Stimulated activated CD4-positive, alpha-beta T cell treated with anti-CD3 and anti-CD28 coated beads, Interleukin-2, amount 100 ng/mL, for 4 hours (primary cell): Measurements from ENCODE around the gene CLPTM1L.

ENCODE experiments used
- DNase-seq: peaks from one replicate; pipeline ENCODE4 v3.0.0-alpha.2; 2020; ENCODE audit warnings: low read depth

Gene CLPTM1L

DNA sequence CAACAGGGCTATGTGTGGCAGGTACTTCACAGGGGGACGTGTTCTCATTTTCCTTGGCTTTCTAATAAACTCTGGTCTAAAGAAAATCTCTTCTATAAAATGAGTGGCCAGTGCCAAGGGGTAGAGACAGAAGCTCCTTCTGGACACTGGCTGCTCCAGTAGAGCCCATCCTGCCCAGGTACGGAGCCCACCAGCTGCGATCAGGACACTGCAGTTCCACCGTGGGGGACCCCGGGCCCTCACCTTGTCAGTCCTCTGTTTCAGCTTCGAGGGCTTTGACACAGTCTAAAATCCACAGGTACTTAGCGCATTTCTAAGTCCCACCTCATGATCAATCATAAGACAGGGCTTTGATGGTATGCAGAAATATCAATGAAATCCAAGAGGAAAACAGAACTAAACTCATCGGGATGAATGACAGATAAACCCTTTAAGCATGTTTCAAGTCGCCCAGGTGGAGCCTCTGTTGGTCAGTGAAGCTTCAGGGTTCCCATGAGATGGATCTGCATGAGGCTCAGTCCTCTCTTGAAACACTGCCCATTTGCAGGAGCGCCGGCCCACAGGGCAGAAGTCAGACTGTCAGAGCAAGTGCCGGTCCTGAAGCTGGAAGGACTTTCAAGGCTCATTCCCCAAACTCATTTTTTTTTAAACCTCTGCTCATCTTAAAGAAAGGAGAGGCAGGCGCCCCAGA, 29.7 kb downstream of the CLPTM1L start:
- no peak for DNase-seq

DNA sequence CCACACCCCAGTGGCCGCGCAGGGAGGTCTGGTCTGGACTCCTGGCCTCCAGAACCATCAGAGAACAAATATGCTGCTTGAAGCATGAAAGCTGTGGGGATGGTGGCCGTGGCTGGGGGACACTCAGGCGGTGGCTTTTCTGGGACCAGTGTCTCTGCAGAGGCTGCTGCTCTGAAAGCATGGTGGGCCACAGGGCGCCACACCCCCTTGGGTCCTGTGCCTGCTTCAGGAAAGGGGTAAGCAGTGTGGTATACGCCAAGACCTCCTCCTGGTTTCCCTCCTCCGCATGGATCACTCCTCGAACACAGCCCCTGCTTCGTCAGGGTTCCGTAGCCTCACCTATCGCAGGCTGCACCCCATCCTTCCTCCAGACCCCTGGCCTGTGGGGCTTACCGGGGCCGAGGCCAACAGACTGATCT, 30.3 kb downstream of the CLPTM1L start:
- no peak for DNase-seq

DNA sequence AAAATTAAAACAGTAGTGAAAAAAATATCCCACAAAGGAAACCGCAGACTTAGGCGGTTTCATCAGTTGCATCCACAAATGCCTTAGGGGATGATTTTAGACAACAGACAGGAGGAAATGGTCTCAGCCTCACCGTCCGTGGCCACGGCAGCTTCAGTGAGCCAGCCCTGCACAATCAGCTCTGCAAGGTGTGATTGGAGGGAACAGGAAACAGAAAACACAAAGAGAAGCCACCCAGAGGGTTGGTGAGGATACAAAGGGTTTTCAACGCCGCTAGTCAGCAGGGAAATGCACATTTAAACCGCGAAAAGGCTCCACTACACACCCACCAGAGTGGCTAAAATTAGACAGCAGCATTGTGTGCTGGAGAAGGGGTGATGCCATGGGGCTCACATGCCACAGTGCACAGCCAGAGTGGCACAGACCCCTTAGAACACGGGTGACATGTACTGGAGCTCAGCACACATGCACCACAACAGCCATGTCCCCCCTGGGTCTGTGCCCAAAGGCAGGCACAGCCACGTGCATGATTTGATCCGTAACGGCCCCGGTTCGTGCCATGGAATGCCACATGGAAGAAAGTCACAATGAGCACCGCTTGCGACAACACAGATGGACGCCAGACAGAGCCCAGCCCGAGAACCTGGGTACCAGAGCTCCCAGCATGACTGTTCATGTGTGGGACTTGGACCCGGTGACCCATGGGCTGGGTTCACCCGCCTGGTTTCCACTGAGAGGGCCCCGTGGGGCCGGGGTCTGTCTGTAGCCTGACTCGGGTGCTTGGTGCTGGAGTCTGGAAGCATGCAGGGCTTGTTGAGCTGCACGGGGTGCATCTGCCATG, 31.7 kb downstream of the CLPTM1L start:
- no peak for DNase-seq

DNA sequence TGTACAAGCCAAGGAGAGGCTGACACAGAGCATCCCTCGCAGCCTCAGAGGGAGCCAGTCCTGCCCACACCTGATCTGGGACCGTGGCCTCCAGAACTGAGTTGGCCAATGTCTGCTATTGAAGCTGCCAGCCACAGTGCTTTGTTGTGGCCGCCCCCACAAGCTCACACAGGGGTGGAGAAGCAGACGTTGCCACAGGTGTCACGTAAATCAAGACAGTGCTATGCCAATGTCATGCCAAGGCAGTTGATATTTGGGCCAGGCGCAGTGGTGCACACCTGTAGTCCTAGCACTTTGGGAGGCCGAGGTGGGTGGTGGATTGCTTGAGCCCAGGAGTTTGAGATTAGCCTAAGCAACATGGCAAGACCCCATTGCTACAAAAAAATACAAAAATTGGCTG, 32.7 kb downstream of the CLPTM1L start:
- DNase-seq = peak; percentile 19

DNA sequence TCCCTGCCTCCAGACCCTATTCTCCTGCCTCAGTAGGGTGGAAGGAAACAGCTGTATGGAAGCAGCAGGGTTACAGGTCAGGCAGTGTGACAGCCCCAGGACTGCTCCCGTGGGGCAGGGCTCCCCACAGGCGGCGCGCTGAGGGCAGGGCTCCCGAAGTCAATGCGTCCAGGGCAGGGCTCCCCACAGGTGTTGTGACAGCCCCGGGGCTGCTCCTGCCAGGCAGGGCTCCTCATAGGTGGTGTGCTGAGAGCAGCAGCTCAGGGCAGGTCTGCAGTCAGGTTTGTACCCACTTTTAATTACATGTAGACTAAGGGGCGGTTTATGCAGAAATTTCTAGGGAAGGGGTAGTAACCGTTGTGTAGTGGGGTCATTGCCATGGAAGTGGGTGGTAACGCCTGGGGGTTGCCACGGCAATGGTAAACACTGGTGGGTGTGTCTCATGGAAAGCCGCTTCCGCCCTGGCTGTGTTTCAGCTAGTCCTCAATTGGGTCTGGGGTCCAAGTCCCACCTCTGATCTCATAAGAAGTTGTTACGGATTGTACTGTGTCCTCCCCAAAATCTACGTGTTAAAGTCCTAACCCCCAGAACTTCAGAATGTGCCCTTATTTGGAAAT, 33.4 kb downstream of the CLPTM1L start:
- DNase-seq = no peak

DNA sequence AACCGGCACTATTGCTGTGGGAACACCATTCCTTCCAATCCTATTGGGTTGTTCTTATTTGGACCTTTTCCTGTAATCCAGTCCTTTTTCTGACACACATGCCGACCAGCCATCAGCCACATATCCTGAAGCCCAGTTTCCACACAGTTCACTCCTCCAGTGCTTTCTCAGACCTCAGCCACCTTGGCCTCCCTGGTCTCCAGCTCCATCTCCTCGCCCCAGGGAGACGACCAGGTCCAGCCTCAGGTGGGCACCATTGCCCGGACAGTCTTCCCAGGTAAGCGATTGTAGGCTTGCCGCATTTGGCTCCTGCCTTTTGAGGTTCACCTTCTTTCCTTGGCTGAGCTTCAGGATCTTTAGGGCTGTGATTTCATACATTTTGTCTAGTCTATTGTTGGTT, 34.8 kb downstream of the CLPTM1L start:
- DNase-seq = no peak

DNA sequence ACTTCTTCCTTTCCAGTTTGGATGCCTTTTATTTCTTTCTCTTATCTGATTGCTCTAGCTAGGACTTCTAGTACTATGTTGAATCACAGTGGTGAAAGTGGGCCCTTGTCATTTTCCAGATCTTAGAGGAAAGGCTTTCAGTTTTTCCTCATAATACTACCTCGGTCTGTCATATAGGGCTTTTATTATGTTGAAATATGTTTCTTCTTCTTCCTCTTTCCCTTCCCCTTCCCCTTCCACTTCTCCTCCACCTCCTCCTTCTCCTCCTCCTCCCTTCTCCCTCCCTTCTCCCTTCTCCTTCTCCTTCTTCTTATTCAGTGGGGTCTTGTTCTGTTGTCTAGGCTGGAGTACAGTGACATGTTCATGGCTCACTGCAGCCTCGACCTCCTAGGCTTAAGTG, 40.9 kb downstream of the CLPTM1L start:
- no peak for DNase-seq

DNA sequence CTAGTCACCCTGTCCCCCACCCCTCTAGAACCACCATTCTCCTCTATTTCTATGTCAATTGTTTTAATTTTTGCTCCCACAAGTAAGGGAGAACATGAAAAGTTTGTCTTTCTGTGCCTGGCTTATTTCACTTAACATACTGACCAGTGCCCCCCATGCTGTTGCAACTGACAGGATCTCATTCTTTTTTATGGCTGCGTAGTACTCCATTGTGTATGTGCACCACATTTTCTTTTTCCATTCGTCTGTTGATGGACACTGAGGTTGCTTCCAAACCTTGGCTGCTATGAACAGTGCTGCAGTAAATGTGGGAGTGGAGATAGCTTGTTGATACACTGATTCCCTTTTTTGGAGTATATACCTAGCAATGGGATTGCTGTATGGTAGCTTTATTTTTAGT, 42.6 kb downstream of the CLPTM1L start:
- no peak for DNase-seq

DNA sequence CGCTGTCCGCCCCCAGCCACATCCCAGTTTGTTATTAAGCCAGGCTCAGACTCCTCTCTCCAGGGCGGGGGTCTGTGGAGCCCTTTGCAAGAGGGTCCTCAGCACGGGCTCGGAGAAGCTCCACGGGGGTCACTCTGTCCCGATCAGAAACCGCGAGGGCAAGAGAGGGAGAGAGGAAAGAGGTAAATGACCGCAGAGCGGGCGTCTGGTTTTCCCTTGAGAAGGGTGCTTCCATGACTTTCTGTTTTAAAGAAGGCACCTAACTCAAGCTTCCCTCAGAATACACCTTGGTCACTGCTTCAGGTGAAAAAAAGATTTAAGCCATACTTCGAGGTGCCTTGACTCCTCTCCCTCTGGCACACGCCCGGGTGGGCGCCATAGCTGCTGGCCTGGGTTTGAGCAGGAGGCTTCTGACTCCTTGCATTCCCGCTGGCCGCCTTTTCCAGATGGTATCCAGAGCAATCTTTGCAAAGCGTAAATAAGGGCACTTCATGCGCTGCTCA, 44.3 kb downstream of the CLPTM1L start:
- DNase-seq = no peak

DNA sequence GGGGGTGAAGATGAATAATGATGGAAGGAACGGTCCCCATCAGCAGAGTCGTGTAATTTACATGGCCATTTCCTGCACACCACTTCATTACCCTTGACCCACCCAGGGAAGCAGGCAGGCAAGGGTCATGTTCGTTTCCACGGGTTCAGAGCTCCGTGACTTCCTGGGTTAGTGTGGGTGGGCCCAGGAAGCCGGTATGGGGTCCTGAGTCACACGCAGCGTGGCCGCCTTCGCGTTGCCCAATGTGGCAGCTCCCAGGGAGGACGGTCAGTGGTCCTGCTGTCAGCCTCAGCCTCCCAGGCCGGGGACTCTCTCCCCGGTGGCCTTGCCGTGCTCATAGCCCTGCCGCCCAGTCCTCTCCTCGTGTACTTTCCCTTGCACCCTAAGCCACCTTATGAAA, 44.9 kb downstream of the CLPTM1L start:
- no peak for DNase-seq

DNA sequence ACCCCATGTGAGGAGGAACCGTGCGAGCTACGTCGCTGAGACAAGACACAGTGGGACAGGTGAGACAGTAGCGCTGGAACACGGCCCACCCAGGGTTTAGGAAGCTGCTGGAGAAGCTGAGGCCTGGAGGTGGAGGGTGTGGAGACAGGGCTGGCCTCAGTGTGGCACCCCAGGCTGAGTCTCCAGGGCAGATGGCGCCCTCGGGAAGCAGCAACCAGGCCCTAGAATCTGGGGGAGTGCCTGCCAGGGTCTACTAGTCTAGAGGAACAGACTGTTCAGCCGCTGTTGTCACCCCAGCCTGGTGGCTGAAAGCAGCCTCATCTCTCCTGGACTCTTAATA, 45.4 kb downstream of the CLPTM1L start:
- no peak for DNase-seq

DNA sequence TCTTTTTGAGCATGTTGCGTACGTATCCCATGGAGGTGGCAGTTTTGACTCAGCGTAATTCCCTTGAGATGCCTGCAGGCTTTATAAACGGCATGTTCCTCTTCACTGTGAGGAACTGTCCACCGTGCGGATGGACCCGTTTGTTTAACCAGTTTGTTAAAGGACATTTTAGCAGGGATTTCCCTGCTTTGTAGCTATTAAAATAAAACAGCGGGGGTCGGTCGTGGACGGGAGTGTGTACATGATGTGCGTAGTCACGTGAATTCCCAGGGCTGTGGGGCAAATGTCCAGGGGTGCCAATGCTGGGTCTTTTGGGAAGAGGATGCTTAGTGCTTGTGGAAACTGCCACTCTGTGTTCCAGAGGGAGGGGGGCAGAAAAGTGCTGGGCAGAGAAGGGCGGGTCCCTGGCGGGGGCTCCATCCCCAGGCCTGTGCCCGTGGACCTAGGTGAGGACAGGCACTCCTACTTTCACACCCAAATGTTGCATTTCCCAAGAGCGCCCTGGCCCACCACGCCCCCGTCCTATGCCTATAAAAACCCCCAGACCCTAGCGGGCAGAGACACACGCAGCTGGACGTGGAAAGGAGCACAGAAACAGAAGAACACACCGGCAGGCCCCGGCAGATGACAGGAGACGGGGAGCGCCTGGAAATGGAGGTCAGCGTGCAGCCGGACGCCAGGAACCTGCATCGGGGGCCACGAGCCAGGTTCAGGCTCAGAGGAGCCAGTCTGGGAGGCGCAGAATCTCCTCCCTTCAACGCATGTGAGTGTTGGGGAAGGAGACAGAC, 46.0 kb downstream of the CLPTM1L start:
- DNase-seq = no peak

DNA sequence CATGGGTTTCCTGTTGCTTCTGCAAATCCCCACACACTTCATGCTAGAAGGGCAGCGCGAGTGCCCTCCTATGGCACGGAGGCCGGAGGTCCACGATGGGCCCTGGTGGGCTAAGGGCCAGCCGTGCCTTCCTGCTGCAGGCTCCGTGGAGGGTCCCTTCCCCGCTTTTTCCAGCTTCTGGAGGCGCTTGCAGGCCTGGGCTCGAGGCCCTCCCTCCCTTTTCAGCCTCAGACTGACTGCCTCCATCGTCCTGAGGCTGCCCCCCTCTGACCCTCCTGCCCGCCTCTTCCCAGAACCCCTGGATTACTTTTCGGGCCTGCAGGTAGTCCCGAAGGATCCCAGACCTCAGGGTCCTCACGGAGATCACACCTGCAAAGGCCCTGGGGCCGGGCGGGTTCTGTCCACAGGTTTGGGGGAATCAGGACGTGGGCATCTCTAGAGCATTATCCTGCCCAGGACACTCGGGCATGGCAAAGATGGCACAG, 46.8 kb downstream of the CLPTM1L start:
- DNase-seq = no peak

DNA sequence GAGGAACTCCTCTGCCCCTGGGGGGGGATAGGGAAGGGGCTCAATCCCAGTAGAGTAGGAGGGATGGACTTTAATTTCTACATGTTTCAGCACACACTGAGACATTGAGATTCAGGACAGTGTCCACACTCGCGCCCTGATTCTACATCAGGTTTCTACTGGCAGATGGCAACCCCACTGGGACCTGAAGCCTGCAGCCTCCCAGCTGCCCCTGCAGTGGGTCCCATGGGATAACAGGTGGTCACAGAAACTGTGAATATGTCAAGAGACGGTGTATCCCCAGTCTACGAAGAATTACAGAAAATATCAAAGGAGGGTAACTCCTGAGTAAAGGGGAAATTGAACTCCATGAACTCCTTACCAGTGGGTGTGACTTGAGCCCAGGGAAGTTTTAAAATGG, 47.7 kb downstream of the CLPTM1L start:
- DNase-seq = no peak

DNA sequence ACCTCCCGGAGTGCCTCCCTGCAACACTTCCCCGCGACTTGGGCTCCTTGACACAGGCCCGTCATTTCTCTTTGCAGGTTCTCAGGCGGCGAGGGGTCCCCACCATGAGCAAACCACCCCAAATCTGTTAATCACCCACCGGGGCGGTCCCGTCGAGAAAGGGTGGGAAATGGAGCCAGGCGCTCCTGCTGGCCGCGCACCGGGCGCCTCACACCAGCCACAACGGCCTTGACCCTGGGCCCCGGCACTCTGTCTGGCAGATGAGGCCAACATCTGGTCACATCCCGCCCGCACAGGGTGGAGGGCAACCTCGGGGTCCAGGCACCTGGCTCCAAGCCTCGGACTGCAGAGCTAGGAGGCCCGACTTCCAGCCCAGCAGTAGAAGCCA, 49.3 kb downstream of the CLPTM1L start:
- DNase-seq = no peak

DNA sequence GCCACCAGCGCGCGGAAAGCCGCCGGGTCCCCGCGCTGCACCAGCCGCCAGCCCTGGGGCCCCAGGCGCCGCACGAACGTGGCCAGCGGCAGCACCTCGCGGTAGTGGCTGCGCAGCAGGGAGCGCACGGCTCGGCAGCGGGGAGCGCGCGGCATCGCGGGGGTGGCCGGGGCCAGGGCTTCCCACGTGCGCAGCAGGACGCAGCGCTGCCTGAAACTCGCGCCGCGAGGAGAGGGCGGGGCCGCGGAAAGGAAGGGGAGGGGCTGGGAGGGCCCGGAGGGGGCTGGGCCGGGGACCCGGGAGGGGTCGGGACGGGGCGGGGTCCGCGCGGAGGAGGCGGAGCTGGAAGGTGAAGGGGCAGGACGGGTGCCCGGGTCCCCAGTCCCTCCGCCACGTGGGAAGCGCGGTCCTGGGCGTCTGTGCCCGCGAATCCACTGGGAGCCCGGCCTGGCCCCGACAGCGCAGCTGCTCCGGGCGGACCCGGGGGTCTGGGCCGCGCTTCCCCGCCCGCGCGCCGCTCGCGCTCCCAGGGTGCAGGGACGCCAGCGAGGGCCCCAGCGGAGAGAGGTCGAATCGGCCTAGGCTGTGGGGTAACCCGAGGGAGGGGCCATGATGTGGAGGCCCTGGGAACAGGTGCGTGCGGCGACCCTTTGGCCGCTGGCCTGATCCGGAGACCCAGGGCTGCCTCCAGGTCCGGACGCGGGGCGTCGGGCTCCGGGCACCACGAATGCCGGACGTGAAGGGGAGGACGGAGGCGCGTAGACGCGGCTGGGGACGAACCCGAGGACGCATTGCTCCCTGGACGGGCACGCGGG, 49.9 kb downstream of the CLPTM1L start, which contains the start of gene TERT:
Gene TERT, minus strand, starts transcription at position 234 of the 815 bp plus-strand sequence. Its CDS starts 79 bp downstream, at position 155.
- DNase-seq = peak; percentile 86

DNA sequence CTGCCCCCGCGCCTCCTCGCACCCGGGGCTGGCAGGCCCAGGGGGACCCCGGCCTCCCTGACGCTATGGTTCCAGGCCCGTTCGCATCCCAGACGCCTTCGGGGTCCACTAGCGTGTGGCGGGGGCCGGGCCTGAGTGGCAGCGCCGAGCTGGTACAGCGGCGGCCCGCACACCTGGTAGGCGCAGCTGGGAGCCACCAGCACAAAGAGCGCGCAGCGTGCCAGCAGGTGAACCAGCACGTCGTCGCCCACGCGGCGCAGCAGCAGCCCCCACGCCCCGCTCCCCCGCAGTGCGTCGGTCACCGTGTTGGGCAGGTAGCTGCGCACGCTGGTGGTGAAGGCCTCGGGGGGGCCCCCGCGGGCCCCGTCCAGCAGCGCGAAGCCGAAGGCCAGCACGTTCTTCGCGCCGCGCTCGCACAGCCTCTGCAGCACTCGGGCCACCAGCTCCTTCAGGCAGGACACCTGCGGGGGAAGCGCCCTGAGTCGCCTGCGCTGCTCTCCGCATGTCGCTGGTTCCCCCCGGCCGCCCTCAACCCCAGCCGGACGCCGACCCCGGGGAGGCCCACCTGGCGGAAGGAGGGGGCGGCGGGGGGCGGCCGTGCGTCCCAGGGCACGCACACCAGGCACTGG, 50.6 kb downstream of the CLPTM1L start:
- DNase-seq = no peak

DNA sequence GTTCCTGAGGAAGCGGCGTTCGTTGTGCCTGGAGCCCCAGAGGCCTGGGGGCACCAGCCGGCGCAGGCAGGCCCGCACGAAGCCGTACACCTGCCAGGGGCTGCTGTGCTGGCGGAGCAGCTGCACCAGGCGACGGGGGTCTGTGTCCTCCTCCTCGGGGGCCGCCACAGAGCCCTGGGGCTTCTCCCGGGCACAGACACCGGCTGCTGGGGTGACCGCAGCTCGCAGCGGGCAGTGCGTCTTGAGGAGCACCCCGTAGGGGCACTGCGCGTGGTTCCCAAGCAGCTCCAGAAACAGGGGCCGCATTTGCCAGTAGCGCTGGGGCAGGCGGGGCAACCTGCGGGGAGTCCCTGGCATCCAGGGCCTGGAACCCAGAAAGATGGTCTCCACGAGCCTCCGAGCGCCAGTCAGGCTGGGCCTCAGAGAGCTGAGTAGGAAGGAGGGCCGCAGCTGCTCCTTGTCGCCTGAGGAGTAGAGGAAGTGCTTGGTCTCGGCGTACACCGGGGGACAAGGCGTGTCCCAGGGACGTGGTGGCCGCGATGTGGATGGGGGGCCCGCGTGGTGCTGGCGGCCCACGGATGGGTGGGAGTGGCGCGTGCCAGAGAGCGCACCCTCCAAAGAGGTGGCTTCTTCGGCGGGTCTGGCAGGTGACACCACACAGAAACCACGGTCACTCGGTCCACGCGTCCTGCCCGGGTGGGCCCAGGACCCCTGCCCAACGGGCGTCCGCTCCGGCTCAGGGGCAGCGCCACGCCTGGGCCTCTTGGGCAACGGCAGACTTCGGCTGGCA, 51.3 kb downstream of the CLPTM1L start:
- DNase-seq = no peak

DNA sequence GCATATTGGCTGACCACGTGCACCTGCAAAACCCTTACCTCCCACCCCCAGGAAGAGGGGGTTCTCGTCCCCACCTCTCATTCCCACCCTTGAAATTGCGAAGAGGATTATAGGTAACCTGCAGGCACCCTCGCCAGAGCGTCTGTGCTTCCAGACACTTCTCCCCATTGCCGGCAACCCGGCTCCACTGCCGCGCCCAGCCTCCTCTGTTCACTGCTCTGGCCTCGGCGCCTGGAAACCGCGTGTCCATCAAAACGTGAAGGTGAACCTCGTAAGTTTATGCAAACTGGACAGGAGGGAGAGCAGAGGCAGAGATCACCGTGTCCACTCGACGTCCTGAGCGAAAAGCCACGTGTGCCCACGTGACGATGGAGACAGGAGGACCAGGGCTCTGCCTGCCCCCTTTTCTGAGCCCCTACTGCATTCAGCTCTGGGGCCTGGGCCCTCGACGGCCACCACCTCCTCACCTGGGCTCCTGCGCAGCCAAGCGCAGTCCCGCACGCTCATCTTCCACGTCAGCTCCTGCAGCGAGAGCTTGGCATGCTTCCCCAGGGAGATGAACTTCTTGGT, 52.0 kb downstream of the CLPTM1L start:
- no peak for DNase-seq
